Activated CD4-positive, CD25-positive, alpha-beta regulatory T cell (primary cell): ENCODE data around the gene METTL6.
"Not testable (repeated sequence)": the region's sequence is repeated elsewhere in the genome, so short reads cannot be mapped to it uniquely, and the experiment has no call there.

Experiments
- DNase-seq, 4 experiments: peaks; one replicate each; lab custom pipeline; 2025; lab: John Stamatoyannopoulos, UW

The METTL6 gene

DNA sequence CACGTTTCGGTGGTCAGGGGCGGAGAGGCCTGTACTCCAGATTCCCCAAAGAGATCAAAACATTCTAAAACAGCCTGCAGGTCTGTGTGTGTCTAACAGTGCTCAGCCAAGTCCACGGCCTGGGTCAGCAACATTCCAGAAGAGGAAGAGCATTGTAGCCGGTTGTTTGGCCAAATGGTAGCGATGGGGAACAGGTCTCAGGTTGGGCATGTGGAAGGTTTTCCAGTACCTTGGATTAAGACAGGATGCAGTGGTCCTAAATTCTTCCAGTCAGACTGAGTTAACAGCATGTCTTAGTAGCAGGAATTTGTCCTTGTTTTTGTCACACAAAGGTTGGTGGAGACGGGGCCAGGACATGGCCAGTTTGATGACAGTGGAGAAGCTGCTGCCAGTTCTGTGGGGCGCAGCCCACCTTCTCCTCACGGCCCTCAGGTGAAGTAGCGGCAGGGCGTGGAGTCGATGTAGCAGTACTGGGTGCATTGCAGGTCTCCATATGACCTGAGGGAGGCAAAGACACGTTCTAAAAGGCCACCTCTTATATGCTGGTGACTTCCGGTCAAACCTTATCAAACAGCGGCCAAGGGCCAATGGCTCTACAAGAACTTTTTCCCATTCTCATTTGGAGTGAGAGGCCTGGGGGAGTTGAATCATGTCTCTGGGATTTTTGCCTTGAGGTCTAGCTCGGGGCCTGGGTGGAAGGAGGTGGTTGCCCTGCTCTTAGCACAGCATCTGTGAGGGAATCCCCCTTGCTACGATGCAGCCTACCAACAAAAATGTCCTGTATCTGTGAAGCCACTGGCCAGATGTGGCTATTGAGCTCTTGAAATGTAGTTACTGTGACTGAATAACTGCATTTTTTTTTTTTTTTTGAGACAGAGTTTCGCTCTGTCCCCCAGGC is 24.1 kb upstream of the METTL6 start:
- DNase-seq = no peak

DNA sequence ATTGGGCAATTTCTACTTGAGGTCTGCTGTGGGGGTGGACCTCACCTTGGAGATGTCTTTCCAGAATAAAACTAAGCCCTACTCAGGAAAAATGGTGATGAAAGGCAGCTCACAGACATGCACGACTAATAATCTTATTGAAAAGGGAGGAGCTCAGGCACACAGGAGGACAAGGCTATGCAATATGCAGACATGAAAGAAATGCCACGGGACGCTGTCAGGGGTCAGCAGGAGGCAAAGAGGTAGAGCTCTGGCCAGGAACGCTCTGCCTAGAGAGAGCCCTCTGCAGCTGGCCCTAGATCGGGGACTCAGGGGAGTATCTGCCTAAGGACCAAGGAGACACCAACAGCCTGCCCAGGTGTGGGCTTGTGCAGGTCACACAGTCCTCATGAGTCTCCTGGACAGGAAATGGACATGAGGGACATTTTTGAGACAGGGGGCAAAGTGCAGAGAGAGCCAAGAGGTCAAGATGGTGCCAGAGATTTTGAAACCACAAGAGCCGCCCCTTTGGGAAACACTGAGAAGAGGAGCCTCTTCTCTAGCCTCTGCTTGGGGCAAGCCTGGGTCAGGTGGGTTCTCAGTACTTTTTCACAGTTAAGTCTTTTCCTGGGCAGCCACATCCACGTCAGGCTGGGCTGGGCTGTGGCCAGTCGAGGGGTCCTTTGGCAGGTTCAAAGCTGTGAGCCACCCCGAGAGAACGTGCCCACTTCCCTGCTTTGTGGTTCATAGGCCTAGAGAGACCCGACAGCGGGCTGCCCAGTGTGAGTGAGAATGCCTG is 23.3 kb upstream of the METTL6 start:
- no peak for DNase-seq

DNA sequence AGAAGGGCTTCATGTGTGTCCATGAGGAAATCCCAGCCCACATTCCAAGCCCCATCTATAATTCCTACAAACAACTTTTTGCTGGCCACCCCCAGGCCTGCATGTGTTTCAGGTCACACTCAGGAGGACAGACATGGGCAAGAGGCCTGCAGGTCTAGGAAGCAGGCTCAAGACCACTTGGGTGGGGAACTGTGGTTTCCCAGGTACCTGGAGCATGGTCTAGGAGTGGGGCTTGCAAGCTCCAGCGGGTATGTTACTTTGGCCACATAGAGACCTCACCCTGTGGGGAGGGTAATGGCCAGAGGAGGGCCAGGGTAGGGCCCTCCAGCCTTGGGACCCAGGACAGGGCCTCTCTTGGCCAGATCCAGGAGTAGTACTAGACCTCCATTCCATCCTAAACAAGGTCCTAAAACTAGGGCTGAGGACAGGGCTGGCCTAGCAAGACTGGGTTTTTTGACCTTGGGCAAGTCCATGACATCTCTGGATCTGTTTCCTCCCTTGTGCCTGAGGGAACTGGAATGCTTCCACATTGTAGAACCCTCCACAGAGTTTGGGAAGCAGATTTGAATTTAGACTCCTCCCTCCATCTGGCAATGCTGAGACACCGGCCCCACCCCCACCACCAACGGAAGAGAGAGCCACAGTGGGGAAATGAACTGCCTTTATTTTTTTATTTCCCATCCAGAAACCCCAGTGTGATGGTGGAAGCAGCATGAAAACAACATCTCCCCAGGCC is 22.3 kb upstream of the METTL6 start:
- no peak for DNase-seq

DNA sequence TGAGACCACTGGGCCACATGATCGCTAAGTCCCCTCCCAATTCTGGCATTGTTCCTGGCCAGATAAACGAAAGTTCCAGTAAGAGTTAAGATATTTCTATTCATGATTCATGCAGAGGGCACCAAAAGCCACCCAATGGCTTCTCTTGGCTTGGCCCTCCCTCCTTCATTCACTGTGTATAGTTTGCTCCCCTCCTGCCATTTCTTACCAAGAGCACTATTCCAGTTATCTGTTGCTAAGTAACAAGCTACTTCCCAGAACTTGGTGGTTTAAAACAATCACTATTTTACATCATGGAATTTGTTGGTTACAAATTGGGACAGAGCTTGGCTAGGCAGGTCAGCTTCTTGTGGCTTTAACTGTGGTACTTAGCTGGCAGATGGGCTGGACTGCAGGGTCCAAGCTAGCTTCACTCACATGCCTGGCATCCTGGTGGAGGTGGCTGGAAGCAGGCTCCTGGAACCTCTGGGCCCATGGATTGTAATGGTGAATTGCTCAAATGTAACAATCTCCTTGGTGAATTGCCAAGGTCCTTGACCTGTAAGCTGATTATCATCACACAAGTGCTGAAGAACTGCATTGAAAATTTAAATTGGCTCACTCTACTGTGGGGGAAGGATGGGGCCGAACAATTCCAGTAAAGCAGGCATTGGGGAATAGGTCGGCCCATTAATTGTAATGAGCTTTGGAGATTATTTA is 16.6 kb upstream of the METTL6 start:
- DNase-seq = no peak

DNA sequence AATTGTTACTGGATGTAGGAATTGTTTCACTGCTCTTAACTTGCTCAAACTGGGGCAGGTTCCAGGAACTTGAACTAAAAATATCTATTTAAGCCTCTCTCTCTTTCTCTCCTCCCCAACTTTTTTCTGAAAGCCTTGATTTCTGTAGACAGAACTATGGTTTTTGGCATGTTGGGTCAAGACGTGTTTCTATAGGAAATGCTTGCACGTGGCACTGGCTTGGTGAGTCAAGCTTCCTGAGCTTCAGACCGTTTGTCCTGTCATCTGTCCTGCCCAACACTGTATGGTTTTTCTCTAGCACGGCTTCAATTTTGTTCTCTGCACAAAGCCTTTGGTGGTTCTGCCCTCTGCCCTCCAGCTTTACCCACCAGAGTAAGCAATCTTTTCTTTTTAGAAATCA is 13.5 kb upstream of the METTL6 start:
- no peak for DNase-seq

DNA sequence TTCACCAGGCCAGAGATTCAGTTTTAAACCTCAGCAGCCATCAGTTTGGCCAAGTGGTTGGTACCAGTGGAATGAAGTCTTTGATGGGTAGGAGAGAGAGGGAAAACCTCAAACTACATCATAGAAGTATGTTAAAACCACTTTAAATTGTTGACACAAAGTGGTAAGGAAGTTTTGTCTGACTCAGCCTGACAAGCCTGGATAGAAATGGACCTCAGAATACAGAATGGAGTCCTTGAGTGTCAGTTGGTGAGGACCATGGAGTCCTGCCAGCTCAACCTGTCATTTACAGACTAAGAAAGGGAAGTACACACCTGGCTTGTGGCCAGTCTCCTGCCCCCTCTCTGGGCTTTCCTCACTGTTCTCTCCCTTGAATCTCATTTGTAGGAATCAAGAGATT is 12.1 kb upstream of the METTL6 start:
- no peak for DNase-seq

DNA sequence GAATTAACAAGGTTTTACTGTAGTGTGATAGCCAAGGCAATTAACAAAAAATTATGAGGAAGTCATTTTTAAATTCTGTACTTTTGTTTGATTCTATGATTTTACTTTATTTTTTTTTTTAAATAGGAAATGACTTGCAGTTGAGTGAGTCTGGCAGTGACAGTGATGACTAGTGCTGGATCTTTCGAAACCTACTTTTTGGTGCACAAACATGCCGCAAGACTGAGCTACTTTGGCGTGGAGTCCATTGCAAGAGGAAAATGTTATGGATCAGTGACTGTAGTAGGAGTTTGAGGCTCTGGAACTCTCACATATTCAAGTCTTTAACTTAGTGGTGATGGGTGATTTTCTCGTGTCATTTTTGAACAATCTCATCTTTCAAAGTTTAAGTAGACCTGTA is 11.6 kb upstream of the METTL6 start:
- no peak for DNase-seq

DNA sequence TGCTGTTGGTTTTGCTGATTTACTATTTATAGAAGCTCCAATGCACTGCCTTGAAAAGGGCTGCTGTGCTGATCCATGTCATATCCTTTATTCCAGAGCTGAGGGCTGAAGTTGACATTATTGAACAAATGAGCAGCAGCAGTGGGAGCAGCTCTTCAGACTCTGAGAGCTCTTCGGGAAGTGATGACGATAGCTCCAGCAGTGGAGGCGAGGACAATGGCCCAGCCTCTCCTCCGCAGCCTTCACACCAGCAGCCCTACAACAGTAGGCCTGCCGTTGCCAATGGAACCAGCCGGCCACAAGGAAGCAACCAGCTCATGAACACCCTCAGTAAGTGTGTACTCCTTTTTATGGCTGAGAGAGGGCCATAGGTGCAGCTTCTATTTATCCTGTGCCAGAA is 8.9 kb upstream of the METTL6 start:
- no peak for DNase-seq

DNA sequence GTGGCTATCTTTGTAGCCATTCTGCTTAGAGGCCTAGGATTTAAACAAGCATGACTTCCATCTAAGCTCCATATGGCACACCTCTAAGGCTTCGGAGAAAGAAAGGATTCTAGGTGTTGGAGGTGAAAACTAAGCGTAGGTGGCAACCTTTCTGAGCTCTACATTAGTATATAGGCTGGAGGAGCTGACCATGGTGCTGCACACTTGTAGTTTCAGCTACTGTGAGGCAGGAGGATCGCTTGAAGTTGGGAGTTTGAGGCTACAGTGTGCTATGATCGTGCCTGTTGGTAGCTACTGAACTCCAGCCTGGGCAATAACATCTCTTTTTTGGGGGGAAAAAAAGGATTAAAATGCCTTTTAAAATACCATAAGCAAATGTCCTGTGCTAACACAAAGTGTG is 7.4 kb upstream of the METTL6 start:
- DNase-seq = no peak

DNA sequence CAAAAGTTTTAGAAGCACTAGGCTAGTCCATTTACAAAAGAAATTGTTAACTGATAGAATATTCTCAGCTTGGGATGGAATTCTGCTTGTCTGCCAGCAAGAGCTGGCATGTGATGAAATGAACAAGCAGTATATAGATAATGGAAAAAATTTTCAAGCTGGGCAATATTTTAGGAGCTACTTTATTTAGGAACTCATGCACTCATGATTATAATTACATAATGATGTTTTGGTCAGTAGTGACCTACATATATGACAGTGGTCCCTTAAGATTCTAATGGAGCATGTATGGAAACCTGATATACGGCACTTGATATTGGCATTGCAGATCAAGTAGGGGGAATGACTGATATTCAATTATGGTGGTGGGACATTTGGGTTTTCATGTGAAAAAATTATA is 6.2 kb upstream of the METTL6 start:
- no peak for DNase-seq

DNA sequence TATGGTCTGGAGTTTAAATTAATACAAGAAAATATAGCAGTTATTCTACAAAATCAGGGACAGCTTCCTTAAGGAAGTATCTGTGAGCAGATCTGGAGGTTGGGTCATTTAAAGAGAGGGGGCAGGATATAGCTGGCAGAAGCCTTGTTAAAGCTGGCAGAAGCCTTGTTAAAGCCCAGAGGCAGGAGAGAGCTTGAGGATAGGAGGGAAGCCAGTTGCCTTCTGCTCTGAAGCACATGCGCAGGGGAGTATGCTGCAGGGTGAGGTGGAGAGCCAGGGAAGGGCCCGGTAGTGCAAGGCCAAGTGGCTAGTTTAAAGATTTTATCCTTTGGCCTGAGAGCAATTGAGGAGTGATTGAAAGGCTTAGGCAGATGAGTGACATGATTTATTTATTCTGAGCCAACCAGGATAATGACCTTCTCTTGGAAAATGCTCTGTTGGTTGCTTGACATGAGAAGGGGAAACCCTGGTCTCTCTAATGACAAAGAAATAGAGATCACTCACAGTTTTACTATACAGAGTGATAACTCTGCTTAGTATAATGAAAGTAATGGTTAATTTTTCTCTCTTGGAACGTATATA is 4.0 kb upstream of the METTL6 start:
- no peak for DNase-seq

DNA sequence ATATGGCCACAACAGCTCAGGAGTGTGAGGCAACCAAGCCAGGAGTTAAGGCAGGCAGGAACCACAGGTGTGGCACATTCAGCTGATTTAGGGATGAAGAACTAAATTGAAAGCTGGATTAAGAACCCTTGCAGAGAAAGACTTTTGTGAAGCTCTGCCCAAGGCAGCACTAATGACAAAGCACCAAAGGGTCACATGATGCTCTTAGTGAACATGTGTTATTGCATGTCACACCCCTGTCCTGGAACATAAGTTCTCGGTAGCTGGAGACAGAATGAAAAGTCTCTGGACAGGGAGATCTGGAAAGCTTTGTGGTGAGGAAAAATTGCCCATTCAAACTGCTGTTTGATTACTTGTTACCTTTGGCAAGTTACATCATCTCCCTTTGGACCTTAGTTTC is 3.3 kb upstream of the METTL6 start:
- no peak for DNase-seq

DNA sequence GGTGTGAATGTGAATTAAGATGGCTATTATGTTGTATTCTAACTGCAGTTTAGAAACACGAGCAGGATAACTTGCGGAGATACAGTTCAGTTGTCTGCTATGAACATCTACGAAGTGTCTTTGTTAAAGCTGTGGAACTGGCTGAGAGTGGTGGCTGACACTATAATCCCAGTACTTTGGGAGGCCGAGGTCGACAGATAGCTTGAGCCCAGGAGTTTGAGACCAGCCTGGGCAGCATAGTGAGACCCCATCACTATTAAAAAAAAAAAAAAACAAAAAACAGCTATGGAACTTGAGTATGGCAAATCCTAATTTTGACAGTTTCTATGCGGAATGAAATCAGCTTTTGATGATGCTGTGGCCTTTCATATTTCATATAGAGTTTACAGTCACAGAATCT is 1.7 kb upstream of the METTL6 start:
- DNase-seq = no peak

DNA sequence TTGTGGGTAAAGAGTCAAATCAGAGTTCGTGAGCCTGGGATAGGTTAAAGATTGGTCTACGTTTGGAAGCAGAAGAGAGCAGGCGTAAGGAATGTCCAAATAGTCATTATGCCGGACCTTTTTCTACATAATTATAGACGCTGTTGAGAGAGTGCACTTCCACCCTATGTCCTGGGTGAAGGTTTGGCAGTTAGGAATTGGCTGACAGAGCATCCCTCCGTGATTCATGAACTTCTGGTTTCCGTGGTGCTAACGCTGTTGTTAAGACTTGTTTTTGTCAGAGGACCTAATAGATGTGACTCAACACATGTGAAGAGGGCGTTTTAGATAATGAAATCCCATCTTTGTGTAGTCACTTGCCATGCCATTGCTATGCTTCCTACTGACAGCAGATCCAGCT is 1.2 kb upstream of the METTL6 start:
- DNase-seq = no peak

DNA sequence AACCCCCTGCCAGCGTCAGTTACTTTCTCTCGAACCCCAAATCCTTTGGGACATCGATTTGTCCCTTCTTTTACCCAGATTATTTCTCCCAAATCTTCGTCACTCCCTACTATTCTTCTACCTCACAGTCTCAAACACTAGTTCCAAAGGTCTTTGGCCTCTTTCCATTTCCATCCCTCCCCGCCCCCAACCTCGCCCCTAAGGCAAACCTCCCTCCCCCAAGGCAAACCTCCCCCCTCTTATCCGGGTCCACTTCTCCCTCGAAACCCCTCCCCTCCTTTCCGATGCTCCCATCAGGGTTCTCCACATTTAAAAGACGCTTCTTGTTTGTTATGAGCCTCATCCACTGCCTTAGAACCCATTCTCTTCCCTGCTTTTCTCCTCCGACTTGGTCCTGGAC is 637 bp upstream of the METTL6 start:
- no peak for DNase-seq

DNA sequence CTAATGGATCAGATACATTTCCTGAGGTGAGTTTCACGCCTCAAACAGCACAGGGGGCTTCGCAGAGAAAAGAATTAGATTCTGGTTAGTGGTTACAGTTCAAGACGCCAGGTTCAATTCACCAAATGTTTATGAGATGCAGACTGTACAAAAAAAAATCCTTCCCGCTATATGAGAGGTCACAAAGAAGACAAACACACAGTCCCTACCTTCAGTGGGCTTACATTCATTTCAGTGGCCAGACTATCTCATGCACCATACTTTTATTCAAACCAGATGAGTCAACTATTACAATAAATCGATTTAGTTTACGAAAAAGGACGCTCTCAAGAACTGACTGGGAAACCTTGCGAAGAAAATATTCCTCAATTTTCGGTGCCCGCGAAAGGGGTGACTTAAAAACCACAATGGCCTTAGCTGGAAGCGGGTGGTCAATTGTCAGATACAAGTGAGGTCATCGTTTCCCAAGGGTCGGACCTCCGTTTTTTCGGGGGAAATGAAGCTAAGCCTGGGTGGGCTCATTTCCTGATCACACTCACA is 695 bp downstream of the METTL6 start:
- no peak for DNase-seq

DNA sequence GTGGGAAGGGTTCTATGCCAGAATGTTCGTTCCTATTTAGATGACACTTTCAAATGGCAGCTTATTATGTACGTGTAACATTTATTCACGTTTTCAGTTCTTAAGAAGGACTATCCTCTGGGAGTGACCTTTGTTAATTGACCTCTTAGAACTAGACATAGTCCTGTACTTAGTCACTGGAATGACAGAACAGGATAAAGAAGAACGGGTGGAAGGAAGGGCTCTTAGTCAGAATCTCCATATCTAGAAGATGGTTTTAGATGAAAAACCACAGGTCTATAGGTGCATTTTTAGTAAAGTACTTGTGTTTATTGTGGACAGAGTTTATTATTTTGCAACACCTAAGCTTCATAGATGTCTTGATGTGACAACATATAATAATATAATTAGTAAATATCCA is 6.5 kb downstream of the METTL6 start:
- DNase-seq = no peak

DNA sequence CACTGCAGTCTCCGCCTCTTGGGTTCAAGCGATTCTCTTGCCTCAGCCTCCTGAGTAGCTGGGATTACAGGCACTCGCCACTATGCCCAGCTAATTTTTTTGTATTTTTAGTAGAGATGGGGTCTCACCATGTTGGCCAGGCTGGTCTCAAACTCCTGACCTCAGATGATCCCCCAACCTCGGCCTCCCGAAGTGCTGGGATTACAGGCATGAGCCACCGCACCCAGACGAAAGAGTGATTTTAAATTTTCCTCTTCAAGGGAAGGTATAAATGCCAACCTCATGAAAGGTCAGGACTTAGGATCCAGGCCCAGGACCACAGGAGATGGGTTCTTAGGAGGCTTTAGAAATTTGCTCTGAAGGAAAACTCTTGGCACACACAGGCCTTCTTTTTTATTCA is 16.4 kb downstream of the METTL6 start:
- not testable (repeated sequence) for DNase-seq

DNA sequence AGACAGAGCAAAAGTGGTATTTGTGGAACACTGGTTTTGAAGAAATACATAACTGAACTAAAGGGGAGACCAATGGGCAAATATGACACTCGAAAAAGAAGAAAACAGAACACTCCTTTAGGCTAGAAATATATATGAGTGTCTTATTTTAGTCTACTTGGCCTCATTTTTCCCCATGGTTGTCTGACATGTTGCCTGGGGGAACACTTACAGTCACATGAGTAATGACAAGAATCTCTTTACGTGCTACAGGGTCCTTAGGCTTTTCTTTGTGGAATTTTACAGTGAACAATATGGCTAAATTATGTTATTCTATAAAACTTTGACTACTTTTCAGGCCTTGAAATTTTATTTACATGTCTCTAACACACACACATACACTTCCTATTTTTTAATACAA is 17.6 kb downstream of the METTL6 start:
- no peak for DNase-seq

DNA sequence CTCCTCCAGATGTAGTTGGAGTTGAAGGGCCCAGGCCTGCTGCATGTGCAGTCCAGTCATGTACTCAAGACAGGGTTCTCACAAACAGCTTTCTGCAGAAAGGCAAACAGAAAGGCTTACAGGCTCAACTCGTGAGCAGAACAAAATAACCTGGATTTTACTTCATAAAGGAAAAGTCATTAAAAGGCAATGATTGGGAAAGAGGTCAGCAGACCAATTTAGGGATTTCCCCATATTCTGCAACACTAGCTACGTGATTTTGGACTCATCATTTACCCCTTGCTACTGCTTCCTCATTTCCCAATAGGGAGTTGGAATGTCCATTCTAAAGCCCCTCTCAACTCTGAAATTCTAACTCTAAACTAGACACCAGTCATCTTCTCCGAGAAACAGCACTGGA is 18.1 kb downstream of the METTL6 start:
- DNase-seq = no peak

DNA sequence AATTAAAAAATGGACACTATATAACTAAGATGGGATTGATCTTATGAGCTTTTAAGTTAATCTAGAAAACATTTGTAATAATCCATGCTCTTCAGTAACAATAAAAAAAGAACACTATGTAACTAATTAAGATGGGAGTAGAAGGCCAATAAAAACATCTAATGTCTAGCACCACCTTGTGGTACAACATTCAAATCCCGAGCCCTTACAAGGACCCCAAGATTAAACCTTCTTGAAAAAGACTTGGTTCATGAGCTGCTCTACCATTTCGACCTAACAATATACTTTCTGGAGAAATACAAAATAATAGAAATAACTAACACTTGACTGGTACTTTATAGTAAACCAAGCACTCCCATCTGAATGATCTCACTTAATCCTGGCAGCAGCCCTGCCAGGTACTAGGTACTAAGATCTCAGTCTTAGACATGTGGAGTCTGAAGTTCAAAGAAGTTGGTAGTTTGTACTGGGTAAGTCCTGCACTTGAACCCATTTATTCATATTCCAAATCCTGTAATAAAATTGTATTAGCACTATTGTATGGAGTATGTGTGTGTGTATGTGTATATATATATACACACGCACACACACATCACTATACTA is 21.8 kb downstream of the METTL6 start:
- peak in 1 of 4 experiments; percentile 4 for DNase-seq
